PC-3 (cell line): ENCODE results near the gene VWC2L. TPM values are rescaled to one million over a fixed set of nuclear protein-coding genes. Genes with fewer than 3 reads are reported as not detected.

Experiments
- ATAC-seq: fragments of 200-7000 bp; cut with Tn5 transposase; 2 replicates; pipeline ENCODE4 v1.9.1; 2020; ENCODE audit warnings: mild to moderate bottlenecking, moderate library complexity
- BruUV-seq: library from RNA; stranded (reverse); fragments of 400-500 nt; replicated peaks from 2 replicates; lab custom pipeline; 2021; lab: Mats Ljungman, UMichigan
- CTCF ChIA-PET: fragments of 300-600 bp; sonication (Branson Sonifier 250); formaldehyde crosslinking; loops from one replicate; lab custom pipeline; 2022; ENCODE audit warnings: antibody characterized with exemption; lab: Charles Lee
- POLR2A ChIA-PET: fragments of 300-600 bp; sonication (Branson Sonifier 250); formaldehyde crosslinking; loops from one replicate; lab custom pipeline; 2022; ENCODE audit warnings: antibody characterized with exemption; ENCODE audit not compliant: unreplicated experiment; lab: Charles Lee
- DNase-seq: peaks from one replicate; pipeline ENCODE4 v3.0.0-alpha.2; 2015
- H2AFZ ChIP-seq: fragments of 300-600 bp; sonication (generic); 2 replicates; pipeline ENCODE4 v1.6.0; 2016; ENCODE audit warnings: antibody characterized with exemption, low read length
- H3F3A ChIP-seq: fragments of 300-600 bp; sonication (generic); one replicate; pipeline ENCODE4 v1.6.0; 2017; ENCODE audit warnings: antibody characterized with exemption, low read length, control low read depth, mild to moderate bottlenecking; ENCODE audit not compliant: unreplicated experiment
- H3K27ac ChIP-seq: fragments of 300-600 bp; sonication (generic); 2 replicates; pipeline ENCODE4 v1.5.1; 2016; ENCODE audit warnings: mild to moderate bottlenecking, low read length
- H3K27me3 ChIP-seq: fragments of 300-600 bp; sonication (generic); 2 replicates; pipeline ENCODE4 v1.6.1; 2016; ENCODE audit warnings: low read length, mixed read lengths
- H3K36me3 ChIP-seq: fragments of 300-600 bp; sonication (generic); 2 replicates; pipeline ENCODE4 v1.6.1; 2016; ENCODE audit warnings: low read depth, mixed run types, low read length, mixed read lengths
- H3K4me1 ChIP-seq: fragments of 300-600 bp; sonication (generic); 2 replicates; pipeline ENCODE4 v1.5.1; 2016; ENCODE audit warnings: low read length; ENCODE audit not compliant: insufficient read depth
- H3K4me2 ChIP-seq: fragments of 300-600 bp; sonication (generic); 2 replicates; pipeline ENCODE4 v1.6.0; 2016; ENCODE audit warnings: low read length
- H3K4me3 ChIP-seq: fragments of 300-600 bp; sonication (generic); 2 replicates; pipeline ENCODE4 v1.5.1; 2016; ENCODE audit warnings: mild to moderate bottlenecking, low read length, mixed read lengths
- H3K79me2 ChIP-seq: fragments of 300-600 bp; sonication (generic); 2 replicates; pipeline ENCODE4 v1.6.1; 2017; ENCODE audit warnings: low read length, mixed read lengths
- H3K9ac ChIP-seq: fragments of 300-600 bp; sonication (generic); 2 replicates; pipeline ENCODE4 v1.6.0; 2016; ENCODE audit warnings: mild to moderate bottlenecking, low read length
- H3K9me2 ChIP-seq: fragments of 300-600 bp; sonication (generic); replicated peaks from 2 replicates; pipeline ENCODE4 v1.6.1; 2016; ENCODE audit warnings: mixed run types, low read length, mixed read lengths
- H3K9me3 ChIP-seq: fragments of 300-600 bp; sonication (generic); 2 replicates; pipeline ENCODE4 v1.6.1; 2016; ENCODE audit warnings: low read length, mixed read lengths
- H4K20me1 ChIP-seq: fragments of 300-600 bp; sonication (generic); 2 replicates; pipeline ENCODE4 v1.6.1; 2016; ENCODE audit warnings: low read length, mixed read lengths
- CTCF ChIP-seq: fragments of 300-600 bp; sonication (generic); conservative IDR thresholded peaks from 2 replicates; pipeline ENCODE4 v1.5.1; 2017; ENCODE audit warnings: antibody characterized with exemption, low read depth, mild to moderate bottlenecking, low read length
- EZH2 ChIP-seq: fragments of 300-600 bp; sonication (generic); IDR thresholded peaks from one replicate; pipeline ENCODE4 v1.6.1; 2017; ENCODE audit warnings: antibody characterized with exemption, mild to moderate bottlenecking, low read length; ENCODE audit not compliant: unreplicated experiment
- EZH2phosphoT487 ChIP-seq: fragments of 300-600 bp; sonication (generic); IDR thresholded peaks from 2 replicates; pipeline ENCODE4 v1.6.1; 2018; ENCODE audit warnings: mild to moderate bottlenecking, antibody characterized with exemption, low read length, borderline replicate concordance
- intact Hi-C: fragments of 100-400 bp; cut with micrococcal nuclease; formaldehyde crosslinking; loops from 2 replicates; pipeline ENCODE4 v1.9.0; 2023
- total RNA-seq: library from RNA; depleted of rRNA; stranded (reverse); fragments of >200 nt; gene quantifications from 2 replicates; pipeline ENCODE4 v1.2.3, GENCODE V29; 2014

VWC2L gene
- total RNA-seq, 1 experiment from 2014 or later = not detected

GRCh38 chr2:214507032-214507431, 96.2 kb downstream of the VWC2L start:
- intact Hi-C loops = no loop called here
- no peak overlapping the region for H3K27ac ChIP-seq
- H3K4me1 ChIP-seq = no peaks in the 10 kb centered on the region
- no peaks in the 10 kb centered on the region for H3K9me2 ChIP-seq
- CTCF ChIA-PET = no interaction called here
- BruUV-seq = no TSS peak
- no peak overlapping the region for H2AFZ ChIP-seq
- ATAC-seq (no peak), DNase-seq (no peak)
- no peaks in the 10 kb centered on the region for H3F3A ChIP-seq
- POLR2A ChIA-PET = no interaction called here
- H3K4me2 ChIP-seq = no peak overlapping the region
- TF ChIP-seq EZH2phosphoT487 (no peak), EZH2 (no peak), CTCF (no peak)
- H3K27me3 ChIP-seq = no peaks in the 10 kb centered on the region
- H3K9ac ChIP-seq = no peak overlapping the region
- H3K36me3 ChIP-seq = no peaks in the 10 kb centered on the region
- no peaks in the 10 kb centered on the region for H4K20me1 ChIP-seq
- H3K79me2 ChIP-seq = no peaks in the 10 kb centered on the region
- no peaks in the 10 kb centered on the region for H3K9me3 ChIP-seq
- H3K4me3 ChIP-seq = no peak overlapping the region

GRCh38 chr2:214514704-214515103, 103.8 kb downstream of the VWC2L start:
- TF ChIP-seq EZH2phosphoT487 (no peak), EZH2 (no peak), CTCF (no peak)
- H3K27me3 ChIP-seq = no peaks in the 10 kb centered on the region
- no peak for DNase-seq

GRCh38 chr2:214515111-214515510, 104.3 kb downstream of the VWC2L start:
- Histone ChIP-seq H3K4me1 (no peaks in the 10 kb centered on the region), H4K20me1 (no peaks in the 10 kb centered on the region), H3K79me2 (no peaks in the 10 kb centered on the region), H3K9me2 (no peaks in the 10 kb centered on the region), H3K9me3 (no peaks in the 10 kb centered on the region), H3K27ac (no peak overlapping the region), H3K4me3 (no peak overlapping the region), H3K4me2 (no peak overlapping the region), H3K9ac (no peak overlapping the region), H2AFZ (no peak overlapping the region), H3K36me3 (no peaks in the 10 kb centered on the region), H3F3A (no peaks in the 10 kb centered on the region), H3K27me3 (no peaks in the 10 kb centered on the region)
- POLR2A ChIA-PET = no interaction called here
- no peak for TF ChIP-seq EZH2phosphoT487
- no peak for TF ChIP-seq CTCF
- TF ChIP-seq EZH2 = no peak
- CTCF ChIA-PET = no interaction called here
- ATAC-seq (no peak), DNase-seq (no peak)
- intact Hi-C loops = no loop called here
- BruUV-seq = no TSS peak

More at GRCh38 chr2:214514704-214515103, 103.8 kb downstream of the VWC2L start:
- intact Hi-C loops = no loop called here
- Histone ChIP-seq H3K79me2 (no peaks in the 10 kb centered on the region), H3K36me3 (no peaks in the 10 kb centered on the region), H4K20me1 (no peaks in the 10 kb centered on the region), H3K9me3 (no peaks in the 10 kb centered on the region), H3K4me2 (no peak overlapping the region), H3K4me1 (no peaks in the 10 kb centered on the region), H3K4me3 (no peak overlapping the region), H3K9me2 (no peaks in the 10 kb centered on the region), H3K9ac (no peak overlapping the region), H3K27ac (no peak overlapping the region), H2AFZ (no peak overlapping the region), H3F3A (no peaks in the 10 kb centered on the region)
- POLR2A ChIA-PET = no interaction called here
- CTCF ChIA-PET = no interaction called here
- no TSS peak for BruUV-seq
- ATAC-seq = no peak
